Endothelial cell of umbilical vein (primary cell): ENCODE data around the gene APBB2.

ENCODE experiments used
- EZH2 ChIP-seq: IDR thresholded peaks from 2 replicates; pipeline ENCODE4 v1.6.1; 2012; ENCODE audit warnings: borderline replicate concordance, low read depth, mild to moderate bottlenecking, moderate library complexity, low read length, inconsistent platforms; ENCODE audit not compliant: severe bottlenecking
- GATA2 ChIP-seq: IDR thresholded peaks from 2 replicates; pipeline ENCODE4 v1.7.0; 2011; ENCODE audit warnings: low read depth, mild to moderate bottlenecking, moderate library complexity, mixed read lengths, low read length; ENCODE audit not compliant: insufficient read length, insufficient read depth
- MAX ChIP-seq: IDR thresholded peaks from 2 replicates; pipeline ENCODE4 v1.6.1; 2011; ENCODE audit not compliant: insufficient read depth, insufficient read length
- MYC ChIP-seq: IDR thresholded peaks from one replicate; pipeline ENCODE4 v1.6.1; 2011; ENCODE audit warnings: mild to moderate bottlenecking, low read depth, low read length
- POLR2A ChIP-seq: IDR thresholded peaks from 2 replicates; pipeline ENCODE4 v1.6.1; 2012; ENCODE audit warnings: low read depth, mild to moderate bottlenecking, control low read depth, low read length
- POLR2AphosphoS5 ChIP-seq: IDR thresholded peaks from 2 replicates; pipeline ENCODE4 v1.6.1; 2012; ENCODE audit warnings: low read depth, mild to moderate bottlenecking, control low read depth, low read length, moderate library complexity; ENCODE audit not compliant: insufficient read depth
- TF ChIP-seq, protein P1 (sequence below), 2 donors: IDR thresholded peaks; 1 replicate in 1 of 2; 2 replicates in 1 of 2; pipeline ENCODE4 v1.5.1; 2011; ENCODE audit warnings: low read length in 2 of 2, mild to moderate bottlenecking in 2 of 2, moderate library complexity in 2 of 2, control low read depth in 1 of 2, inconsistent platforms in 1 of 2, low read depth in 1 of 2; ENCODE audit not compliant: insufficient read depth in 1 of 2; ENCODE audit errors: extremely low read depth in 1 of 2

DNA sequence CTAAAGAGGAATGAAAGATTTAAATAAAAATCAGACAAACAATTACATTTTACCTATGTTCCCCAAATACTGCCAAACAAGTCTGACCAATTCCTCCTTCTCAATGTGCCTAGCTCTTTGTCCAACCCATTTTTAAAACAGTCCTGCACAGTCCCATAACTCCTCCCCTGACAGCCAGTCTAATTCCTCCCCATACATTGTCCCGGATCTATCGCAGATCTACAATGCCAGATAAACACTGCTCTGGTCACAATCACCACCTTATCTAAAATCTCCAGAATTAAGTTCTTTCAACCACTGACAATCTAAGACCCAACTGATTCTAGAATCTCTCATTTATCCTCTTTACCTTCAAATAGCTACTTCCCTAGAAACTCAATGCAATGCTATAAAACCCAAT, 176.0 kb downstream of the APBB2 start:
- TF ChIP-seq POLR2AphosphoS5 (no peak), EZH2 (no peak), POLR2A (no peak), MAX (no peak), GATA2 (no peak), MYC (no peak)
- TF ChIP-seq, protein P1, sequence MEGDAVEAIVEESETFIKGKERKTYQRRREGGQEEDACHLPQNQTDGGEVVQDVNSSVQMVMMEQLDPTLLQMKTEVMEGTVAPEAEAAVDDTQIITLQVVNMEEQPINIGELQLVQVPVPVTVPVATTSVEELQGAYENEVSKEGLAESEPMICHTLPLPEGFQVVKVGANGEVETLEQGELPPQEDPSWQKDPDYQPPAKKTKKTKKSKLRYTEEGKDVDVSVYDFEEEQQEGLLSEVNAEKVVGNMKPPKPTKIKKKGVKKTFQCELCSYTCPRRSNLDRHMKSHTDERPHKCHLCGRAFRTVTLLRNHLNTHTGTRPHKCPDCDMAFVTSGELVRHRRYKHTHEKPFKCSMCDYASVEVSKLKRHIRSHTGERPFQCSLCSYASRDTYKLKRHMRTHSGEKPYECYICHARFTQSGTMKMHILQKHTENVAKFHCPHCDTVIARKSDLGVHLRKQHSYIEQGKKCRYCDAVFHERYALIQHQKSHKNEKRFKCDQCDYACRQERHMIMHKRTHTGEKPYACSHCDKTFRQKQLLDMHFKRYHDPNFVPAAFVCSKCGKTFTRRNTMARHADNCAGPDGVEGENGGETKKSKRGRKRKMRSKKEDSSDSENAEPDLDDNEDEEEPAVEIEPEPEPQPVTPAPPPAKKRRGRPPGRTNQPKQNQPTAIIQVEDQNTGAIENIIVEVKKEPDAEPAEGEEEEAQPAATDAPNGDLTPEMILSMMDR (IDR thresholded peaks at IDR 0.05; ENCODE audit: extremely low read depth in 1 of 2, insufficient read depth in 1 of 2, low read depth in 1 of 2, low read length in 2 of 2): no peak
